ENCODE data around the gene RHOF.

Gene RHOF

DNA sequence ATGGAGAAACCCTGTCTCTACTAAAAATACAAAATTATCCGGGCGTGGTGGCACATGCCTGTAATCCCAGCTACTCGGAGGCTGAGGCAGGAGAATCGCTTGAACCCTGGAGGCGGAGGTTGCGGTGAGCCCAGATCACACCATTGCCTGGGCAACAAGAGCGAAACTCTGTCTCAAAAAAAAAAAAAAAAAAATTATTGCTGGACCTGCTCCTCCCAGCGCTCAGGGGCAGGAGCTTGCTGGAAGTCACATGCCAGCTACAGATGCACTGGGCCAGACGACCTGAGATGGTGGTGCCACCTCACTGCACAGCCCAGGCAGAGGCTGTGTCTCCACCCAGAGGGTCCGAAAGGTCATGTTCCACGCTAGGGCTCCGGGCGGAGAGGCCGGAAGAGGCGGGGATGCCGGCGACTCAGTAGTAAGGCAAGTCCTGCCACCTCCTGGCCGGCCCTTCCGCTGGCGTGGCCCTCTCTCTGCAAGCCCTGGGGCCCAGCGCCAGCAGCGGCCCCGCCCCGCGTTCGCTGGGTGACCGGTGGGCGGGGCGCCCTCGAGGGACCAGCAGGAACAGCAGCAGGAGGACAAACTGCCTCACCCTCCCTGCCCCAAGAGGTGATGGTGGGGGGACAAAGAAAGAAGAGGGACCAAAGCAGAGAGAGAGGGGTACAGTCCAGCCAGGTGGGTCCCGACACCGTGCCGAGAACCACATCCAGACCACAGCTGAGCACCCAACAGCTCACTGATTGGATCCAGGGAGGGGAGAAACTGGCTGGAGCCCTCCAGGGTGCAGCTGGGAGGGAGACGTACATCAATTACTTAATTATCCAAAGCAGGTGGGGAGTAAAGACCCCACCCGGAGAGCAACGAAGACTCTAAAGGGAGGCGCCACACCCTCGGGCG, 3.6 kb upstream of the RHOF start:
- peaks cover under 1% of the 10 kb centered on the region; the same call in 1 of the 2 replicates for H3K79me2 ChIP-seq (ENCODE audit: insufficient read depth, low read length)
- peaks cover 12% of the 10 kb centered on the region; the same call in 1 of the 2 replicates for H3K36me3 ChIP-seq (ENCODE audit: insufficient read depth, low read length)
- no peaks in the 10 kb centered on the region for H3K27me3 ChIP-seq (ENCODE audit: insufficient read depth, low read length)
- peak overlapping the region; percentile 79 for H3K4me3 ChIP-seq (ENCODE audit: low read depth, low read length, poor library complexity, severe bottlenecking)
- H3K4me1 ChIP-seq (ENCODE audit: insufficient read depth, low read length, severe bottlenecking): peaks cover 71% of the 10 kb centered on the region
- no peak overlapping the region for H2AFZ ChIP-seq (ENCODE audit: low read length)
- H4K20me1 ChIP-seq (ENCODE audit: insufficient read depth, low read length): no peaks in the 10 kb centered on the region
- TF ChIP-seq, protein P1, sequence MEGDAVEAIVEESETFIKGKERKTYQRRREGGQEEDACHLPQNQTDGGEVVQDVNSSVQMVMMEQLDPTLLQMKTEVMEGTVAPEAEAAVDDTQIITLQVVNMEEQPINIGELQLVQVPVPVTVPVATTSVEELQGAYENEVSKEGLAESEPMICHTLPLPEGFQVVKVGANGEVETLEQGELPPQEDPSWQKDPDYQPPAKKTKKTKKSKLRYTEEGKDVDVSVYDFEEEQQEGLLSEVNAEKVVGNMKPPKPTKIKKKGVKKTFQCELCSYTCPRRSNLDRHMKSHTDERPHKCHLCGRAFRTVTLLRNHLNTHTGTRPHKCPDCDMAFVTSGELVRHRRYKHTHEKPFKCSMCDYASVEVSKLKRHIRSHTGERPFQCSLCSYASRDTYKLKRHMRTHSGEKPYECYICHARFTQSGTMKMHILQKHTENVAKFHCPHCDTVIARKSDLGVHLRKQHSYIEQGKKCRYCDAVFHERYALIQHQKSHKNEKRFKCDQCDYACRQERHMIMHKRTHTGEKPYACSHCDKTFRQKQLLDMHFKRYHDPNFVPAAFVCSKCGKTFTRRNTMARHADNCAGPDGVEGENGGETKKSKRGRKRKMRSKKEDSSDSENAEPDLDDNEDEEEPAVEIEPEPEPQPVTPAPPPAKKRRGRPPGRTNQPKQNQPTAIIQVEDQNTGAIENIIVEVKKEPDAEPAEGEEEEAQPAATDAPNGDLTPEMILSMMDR (IDR thresholded peaks at IDR 0.05; ENCODE audit: low read length): no peak
- no peak for TF ChIP-seq EZH2 (IDR thresholded peaks at IDR 0.05; ENCODE audit: borderline replicate concordance, low read length)
- H3F3A ChIP-seq (ENCODE audit: insufficient read depth, low read length): no peaks in the 10 kb centered on the region
- H3K27ac ChIP-seq (ENCODE audit: low read depth, low read length, poor library complexity, severe bottlenecking): peak overlapping the region; percentile 92
- peak overlapping the region; percentile 75 for H3K4me2 ChIP-seq (ENCODE audit: low read length)
- no peaks in the 10 kb centered on the region for H3K9me2 ChIP-seq (ENCODE audit: low read depth, low read length)
- no peaks in the 10 kb centered on the region for H3K9me3 ChIP-seq (ENCODE audit: low read length)
- peak overlapping the region; percentile 69; the same call in 1 of the 2 replicates for H3K9ac ChIP-seq (ENCODE audit: low read length)

DNA sequence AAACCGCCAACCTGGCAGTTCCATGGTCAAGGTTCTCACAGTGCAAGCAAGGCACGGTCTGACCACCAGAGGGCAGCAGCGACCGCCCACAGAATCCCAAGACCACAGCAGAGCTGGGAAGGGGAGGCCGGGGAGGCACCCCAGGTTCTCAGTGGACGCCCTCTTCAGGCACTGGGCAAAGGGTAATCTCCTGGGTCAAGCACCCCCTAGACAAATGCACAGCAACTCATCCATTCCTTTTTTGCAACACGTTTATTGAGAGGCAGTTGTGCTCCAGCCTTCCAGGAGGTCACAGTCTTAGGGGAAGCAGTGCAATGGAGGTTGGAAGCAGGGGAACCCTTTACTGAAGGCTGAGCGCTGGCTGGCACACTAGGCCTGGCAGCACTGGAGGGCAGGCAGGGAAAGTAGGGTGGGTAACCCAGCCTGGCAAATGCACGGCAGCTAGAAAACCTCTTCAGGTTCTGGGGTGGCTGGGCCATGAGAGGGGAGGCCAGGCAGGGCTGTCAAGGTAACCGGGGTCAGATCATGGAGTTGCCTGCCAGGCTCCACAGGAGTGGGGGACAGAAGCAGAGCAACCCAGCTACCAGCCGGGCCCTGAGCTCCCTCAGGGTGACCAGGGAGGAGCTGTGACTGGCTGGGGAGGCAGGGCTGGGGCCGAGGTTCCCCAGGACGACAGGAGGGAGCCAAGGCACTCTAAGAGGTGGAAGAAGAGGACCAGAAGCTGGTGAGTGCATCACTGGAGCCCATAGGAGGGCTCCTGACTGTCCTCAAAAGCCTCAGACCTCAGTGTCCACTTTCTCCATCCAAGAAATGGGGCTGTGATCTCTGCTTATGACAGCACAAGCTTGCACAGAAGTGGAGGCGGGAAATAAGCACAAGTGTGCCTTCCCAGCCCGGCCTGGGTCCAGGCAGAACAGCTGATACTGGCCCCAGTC, 1.8 kb upstream of the RHOF start:
- H3K4me3 ChIP-seq (ENCODE audit: low read depth, low read length, poor library complexity, severe bottlenecking): peak overlapping the region; percentile 67
- H3K27ac ChIP-seq (ENCODE audit: low read depth, low read length, poor library complexity, severe bottlenecking): peak overlapping the region; percentile 65
- H3K4me1 ChIP-seq (ENCODE audit: insufficient read depth, low read length, severe bottlenecking): peaks cover 68% of the 10 kb centered on the region
- H3K36me3 ChIP-seq (ENCODE audit: insufficient read depth, low read length): peaks cover 12% of the 10 kb centered on the region; the same call in 1 of the 2 replicates
- H3K79me2 ChIP-seq (ENCODE audit: insufficient read depth, low read length): no peaks in the 10 kb centered on the region; the same call in 1 of the 2 replicates
- H3K9me2 ChIP-seq (ENCODE audit: low read depth, low read length): no peaks in the 10 kb centered on the region
- TF ChIP-seq, protein P1 (IDR thresholded peaks at IDR 0.05; ENCODE audit: low read length): peak; percentile 98
- no peak for TF ChIP-seq EZH2 (IDR thresholded peaks at IDR 0.05; ENCODE audit: borderline replicate concordance, low read length)
- peak overlapping the region; percentile 80 for H3K4me2 ChIP-seq (ENCODE audit: low read length)
- peak overlapping the region; percentile 58 for H3K9ac ChIP-seq (ENCODE audit: low read length)
- no peaks in the 10 kb centered on the region for H3F3A ChIP-seq (ENCODE audit: insufficient read depth, low read length)
- H3K9me3 ChIP-seq (ENCODE audit: low read length): no peaks in the 10 kb centered on the region
- no peak overlapping the region for H2AFZ ChIP-seq (ENCODE audit: low read length)
- H3K27me3 ChIP-seq (ENCODE audit: insufficient read depth, low read length): no peaks in the 10 kb centered on the region
- no peaks in the 10 kb centered on the region for H4K20me1 ChIP-seq (ENCODE audit: insufficient read depth, low read length)

GRCh38 chr12:121794534-121795033, 1.1 kb upstream of the RHOF start:
- Histone ChIP-seq H3K4me3 (ENCODE audit: low read depth, low read length, poor library complexity, severe bottlenecking) (peak overlapping the region; percentile 67), H4K20me1 (ENCODE audit: insufficient read depth, low read length) (no peaks in the 10 kb centered on the region), H3F3A (ENCODE audit: insufficient read depth, low read length) (no peaks in the 10 kb centered on the region), H2AFZ (ENCODE audit: low read length) (no peak overlapping the region), H3K9me2 (ENCODE audit: low read depth, low read length) (no peaks in the 10 kb centered on the region), H3K36me3 (ENCODE audit: insufficient read depth, low read length) (peaks cover 12% of the 10 kb centered on the region; the same call in 1 of the 2 replicates), H3K4me1 (ENCODE audit: insufficient read depth, low read length, severe bottlenecking) (peaks cover 73% of the 10 kb centered on the region), H3K9me3 (ENCODE audit: low read length) (no peaks in the 10 kb centered on the region), H3K27ac (ENCODE audit: low read depth, low read length, poor library complexity, severe bottlenecking) (peak overlapping the region; percentile 65), H3K4me2 (ENCODE audit: low read length) (peak overlapping the region; percentile 80), H3K79me2 (ENCODE audit: insufficient read depth, low read length) (no peaks in the 10 kb centered on the region; the same call in 1 of the 2 replicates), H3K27me3 (ENCODE audit: insufficient read depth, low read length) (no peaks in the 10 kb centered on the region), H3K9ac (ENCODE audit: low read length) (peak overlapping the region; percentile 58)
- TF ChIP-seq, protein P1 (IDR thresholded peaks at IDR 0.05; ENCODE audit: low read length): no peak
- TF ChIP-seq EZH2 (IDR thresholded peaks at IDR 0.05; ENCODE audit: borderline replicate concordance, low read length): no peak

All from OCI-LY1 (cell line).